Measurements from ENCODE around the gene MROH2A.

MROH2A gene

GRCh38 chr2:233766416-233766815 is 11.7 kb upstream of the MROH2A start:
- no peak for DNase-seq

- DNase-seq: no peak
Measured at GRCh38 chr2:233768076-233768475, 10.1 kb upstream of the MROH2A start.

- no peak for DNase-seq
Measured at GRCh38 chr2:233769260-233769659, 8.9 kb upstream of the MROH2A start.

GRCh38 chr2:233772153-233772552 is 6.0 kb upstream of the MROH2A start:
- no peak for DNase-seq

GRCh38 chr2:233772583-233772982 is 5.5 kb upstream of the MROH2A start:
- DNase-seq: no peak

GRCh38 chr2:233773854-233774253 is 4.3 kb upstream of the MROH2A start:
- no peak for DNase-seq

GRCh38 chr2:233775414-233775813 is 2.7 kb upstream of the MROH2A start:
- DNase-seq: no peak

GRCh38 chr2:233779722-233780121 is 1.6 kb downstream of the MROH2A start:
- DNase-seq: no peak

- no peak for DNase-seq
Measured at GRCh38 chr2:233780771-233781170, 2.6 kb downstream of the MROH2A start.

- DNase-seq: no peak
Measured at GRCh38 chr2:233789554-233789953, 11.4 kb downstream of the MROH2A start.

GRCh38 chr2:233791151-233791882 is 13.2 kb downstream of the MROH2A start:
- no peak for DNase-seq

- no peak for DNase-seq
Measured at GRCh38 chr2:233791883-233792329, 13.8 kb downstream of the MROH2A start.

GRCh38 chr2:233792720-233793119 is 14.6 kb downstream of the MROH2A start:
- no peak for DNase-seq

GRCh38 chr2:233793465-233794127 is 15.5 kb downstream of the MROH2A start:
- DNase-seq: no peak

GRCh38 chr2:233794128-233794658 is 16.1 kb downstream of the MROH2A start:
- DNase-seq: no peak

GRCh38 chr2:233795735-233796171 is 17.6 kb downstream of the MROH2A start:
- no peak for DNase-seq

GRCh38 chr2:233796254-233796653 is 18.1 kb downstream of the MROH2A start:
- DNase-seq: no peak

- DNase-seq: no peak
Measured at GRCh38 chr2:233798335-233799086, 20.4 kb downstream of the MROH2A start.

- DNase-seq: no peak
Measured at GRCh38 chr2:233799087-233799665, 21.0 kb downstream of the MROH2A start.

- no peak for DNase-seq
Measured at GRCh38 chr2:233799716-233800115, 21.6 kb downstream of the MROH2A start.

- DNase-seq: no peak
Measured at GRCh38 chr2:233800208-233800607, 22.1 kb downstream of the MROH2A start.

GRCh38 chr2:233801357-233802131 is 23.4 kb downstream of the MROH2A start:
- DNase-seq: no peak

Data from activated CD4-positive, alpha-beta T cell treated with anti-CD3 and anti-CD28 coated beads, Interleukin-2, amount 50 U/mL, for 48 hours (primary cell).